Mesendoderm (in vitro differentiated cells): Measurements from ENCODE around the gene STEAP3.

Experiments
- DNase-seq: peaks from one replicate; pipeline ENCODE4 v3.0.0; 2013
- H2AK5ac ChIP-seq: 2 replicates; pipeline ENCODE4 v1.6.1; 2013; ENCODE audit warnings: low read length, inconsistent platforms
- H2BK120ac ChIP-seq: 2 replicates; pipeline ENCODE4 v1.6.1; 2013; ENCODE audit warnings: low read depth, mild to moderate bottlenecking, low read length, moderate library complexity, mixed read lengths
- H2BK15ac ChIP-seq: replicated peaks from 2 replicates; pipeline ENCODE4 v1.6.1; 2013; ENCODE audit warnings: low read depth, mild to moderate bottlenecking, moderate library complexity
- H2BK5ac ChIP-seq: 2 replicates; pipeline ENCODE4 v1.6.1; 2013; ENCODE audit warnings: low read length, inconsistent platforms
- H3K18ac ChIP-seq: 2 replicates; pipeline ENCODE4 v1.6.1; 2013; ENCODE audit warnings: mild to moderate bottlenecking, low read length, mixed read lengths
- H3K23ac ChIP-seq: one replicate; pipeline ENCODE4 v1.6.1; 2013; ENCODE audit warnings: low read length
- H3K27ac ChIP-seq: 2 replicates; pipeline ENCODE4 v1.5.1; 2013; ENCODE audit warnings: low read depth, mild to moderate bottlenecking, inconsistent platforms, low read length, moderate library complexity
- H3K27me3 ChIP-seq: 2 replicates; pipeline ENCODE4 v1.6.1; 2013; ENCODE audit warnings: low read length, control low read depth, mild to moderate bottlenecking, inconsistent platforms; ENCODE audit not compliant: insufficient read depth, poor library complexity
- H3K36me3 ChIP-seq: 2 replicates; pipeline ENCODE4 v1.6.1; 2013; ENCODE audit warnings: low read length, inconsistent platforms; ENCODE audit not compliant: control insufficient read depth, insufficient read depth
- H3K4ac ChIP-seq: one replicate; pipeline ENCODE4 v1.6.1; 2013; ENCODE audit warnings: low read depth, mild to moderate bottlenecking, low read length, moderate library complexity
- H3K4me1 ChIP-seq: 2 replicates; pipeline ENCODE4 v1.6.1; 2013; ENCODE audit warnings: low read depth, low read length, inconsistent platforms; ENCODE audit not compliant: control insufficient read depth
- H3K4me2 ChIP-seq: 2 replicates; pipeline ENCODE4 v1.6.1; 2013; ENCODE audit warnings: low read length
- H3K4me3 ChIP-seq: 2 replicates; pipeline ENCODE4 v1.5.1; 2013; ENCODE audit warnings: mild to moderate bottlenecking, low read length
- H3K56ac ChIP-seq: one replicate; pipeline ENCODE4 v1.6.1; 2013; ENCODE audit warnings: low read length
- H3K79me1 ChIP-seq: 2 replicates; pipeline ENCODE4 v1.6.1; 2013; ENCODE audit warnings: low read length, inconsistent platforms
- H3K79me2 ChIP-seq: 2 replicates; pipeline ENCODE4 v1.6.1; 2013; ENCODE audit warnings: mild to moderate bottlenecking, low read length; ENCODE audit not compliant: control insufficient read depth, insufficient read depth
- H3K9ac ChIP-seq: 2 replicates; pipeline ENCODE4 v1.6.1; 2013; ENCODE audit warnings: low read length, inconsistent platforms
- H4K5ac ChIP-seq: one replicate; pipeline ENCODE4 v1.6.1; 2013; ENCODE audit warnings: low read length
- H4K8ac ChIP-seq: one replicate; pipeline ENCODE4 v1.6.1; 2013; ENCODE audit warnings: low read depth, mild to moderate bottlenecking, control low read depth, low read length, moderate library complexity
- WGBS: extraction: QIAGEN DNeasy Blood & Tissue Kit; methylation state at CpG from one replicate; pipeline ENCODE4 v1.1.7; 2013; ENCODE audit warnings: low lambda C conversion rate, missing lambda C conversion rate; ENCODE audit not compliant: insufficient coverage; ENCODE audit errors: extremely low coverage; 5-methylcytosine and 5-hydroxymethylcytosine counted together

Gene STEAP3

GRCh38 chr2:119181791-119182445 is 41.7 kb upstream of the STEAP3 start:
- WGBS, result no CpG with 5 or more reads among the region's 13 CpGs
- H3K23ac ChIP-seq, result no peak overlapping the region

GRCh38 chr2:119184512-119184911 is 39.1 kb upstream of the STEAP3 start:
- H2BK5ac ChIP-seq, result no peak overlapping the region
- no peak overlapping the region for H2BK120ac ChIP-seq
- H3K27ac ChIP-seq, result no peak overlapping the region
- no peak for DNase-seq
- H3K4me3 ChIP-seq, result no peak overlapping the region
- no peak overlapping the region for H3K4ac ChIP-seq
- no peak overlapping the region for H3K18ac ChIP-seq
- H3K23ac ChIP-seq, result no peak overlapping the region
- H4K5ac ChIP-seq, result no peak overlapping the region
- H3K9ac ChIP-seq, result no peak overlapping the region
- no peaks in the 10 kb centered on the region for H3K36me3 ChIP-seq
- no peak overlapping the region for H3K56ac ChIP-seq
- no peaks in the 10 kb centered on the region for H3K79me1 ChIP-seq
- H2AK5ac ChIP-seq, result no peak overlapping the region
- no peaks in the 10 kb centered on the region for H3K27me3 ChIP-seq
- no CpG with 5 or more reads among the region's 7 CpGs for WGBS
- H2BK15ac ChIP-seq, result no peak overlapping the region
- H3K4me2 ChIP-seq, result no peak overlapping the region
- H3K4me1 ChIP-seq, result no peaks in the 10 kb centered on the region
- no peaks in the 10 kb centered on the region for H3K79me2 ChIP-seq
- no peak overlapping the region for H4K8ac ChIP-seq

More at GRCh38 chr2:119181791-119182445, 41.7 kb upstream of the STEAP3 start:
- no peak overlapping the region for H3K18ac ChIP-seq
- no peaks in the 10 kb centered on the region for H3K79me2 ChIP-seq
- H4K5ac ChIP-seq, result no peak overlapping the region
- H3K4me2 ChIP-seq, result no peak overlapping the region
- no peaks in the 10 kb centered on the region for H3K4me1 ChIP-seq
- DNase-seq, result no peak
- H3K4ac ChIP-seq, result no peak overlapping the region
- no peaks in the 10 kb centered on the region for H3K27me3 ChIP-seq
- H3K56ac ChIP-seq, result no peak overlapping the region
- H3K27ac ChIP-seq, result no peak overlapping the region
- H3K36me3 ChIP-seq, result no peaks in the 10 kb centered on the region
- H2BK5ac ChIP-seq, result no peak overlapping the region
- no peak overlapping the region for H2BK120ac ChIP-seq
- no peak overlapping the region for H2BK15ac ChIP-seq
- no peak overlapping the region for H3K4me3 ChIP-seq
- H3K79me1 ChIP-seq, result no peaks in the 10 kb centered on the region
- H4K8ac ChIP-seq, result no peak overlapping the region
- no peak overlapping the region for H3K9ac ChIP-seq
- no peak overlapping the region for H2AK5ac ChIP-seq

- DNase-seq, result no peak
- Histone ChIP-seq H3K27ac (no peak overlapping the region), H3K4me3 (no peak overlapping the region), H3K36me3 (no peaks in the 10 kb centered on the region), H4K8ac (no peak overlapping the region), H3K4me1 (no peaks in the 10 kb centered on the region), H2AK5ac (no peak overlapping the region), H3K79me1 (no peaks in the 10 kb centered on the region), H3K4me2 (no peak overlapping the region), H3K23ac (no peak overlapping the region), H3K27me3 (no peaks in the 10 kb centered on the region), H2BK15ac (no peak overlapping the region), H3K4ac (no peak overlapping the region), H3K79me2 (no peaks in the 10 kb centered on the region), H4K5ac (no peak overlapping the region), H2BK5ac (no peak overlapping the region), H3K56ac (no peak overlapping the region), H2BK120ac (no peak overlapping the region), H3K9ac (no peak overlapping the region), H3K18ac (no peak overlapping the region)
- no CpG with 5 or more reads among the region's 8 CpGs for WGBS
Measured at GRCh38 chr2:119190321-119191111, 33.1 kb upstream of the STEAP3 start.

GRCh38 chr2:119192893-119193292 is 30.7 kb upstream of the STEAP3 start:
- no peak overlapping the region for H4K5ac ChIP-seq
- no peaks in the 10 kb centered on the region for H3K36me3 ChIP-seq
- H3K79me2 ChIP-seq, result no peaks in the 10 kb centered on the region
- H3K27me3 ChIP-seq, result no peaks in the 10 kb centered on the region
- no peak overlapping the region for H3K18ac ChIP-seq
- no peak overlapping the region for H4K8ac ChIP-seq
- no peak overlapping the region for H2BK5ac ChIP-seq
- WGBS, result no CpG with 5 or more reads among the region's 6 CpGs
- H3K4ac ChIP-seq, result no peak overlapping the region
- no peak overlapping the region for H3K27ac ChIP-seq
- no peak overlapping the region for H2AK5ac ChIP-seq
- no peaks in the 10 kb centered on the region for H3K79me1 ChIP-seq
- H3K4me2 ChIP-seq, result no peak overlapping the region
- H3K23ac ChIP-seq, result no peak overlapping the region
- no peak overlapping the region for H3K56ac ChIP-seq
- no peak overlapping the region for H2BK120ac ChIP-seq
- H2BK15ac ChIP-seq, result no peak overlapping the region
- H3K4me3 ChIP-seq, result no peak overlapping the region
- H3K4me1 ChIP-seq, result peaks cover 2% of the 10 kb centered on the region
- no peak for DNase-seq
- H3K9ac ChIP-seq, result no peak overlapping the region

- Histone ChIP-seq H4K8ac (no peak overlapping the region), H3K4me2 (no peak overlapping the region), H3K4me3 (no peak overlapping the region), H3K56ac (no peak overlapping the region), H3K18ac (no peak overlapping the region), H2AK5ac (no peak overlapping the region), H2BK15ac (no peak overlapping the region), H3K79me2 (no peaks in the 10 kb centered on the region), H3K27ac (no peak overlapping the region), H3K4ac (no peak overlapping the region), H2BK120ac (no peak overlapping the region), H3K36me3 (no peaks in the 10 kb centered on the region), H3K9ac (no peak overlapping the region), H3K27me3 (no peaks in the 10 kb centered on the region), H3K4me1 (peaks cover 2% of the 10 kb centered on the region), H3K23ac (no peak overlapping the region), H4K5ac (no peak overlapping the region), H2BK5ac (no peak overlapping the region), H3K79me1 (no peaks in the 10 kb centered on the region)
- WGBS, result no CpG with 5 or more reads among the region's 5 CpGs
- DNase-seq, result no peak
Measured at GRCh38 chr2:119195001-119195400, 28.6 kb upstream of the STEAP3 start.
